ENCODE measurements around the gene POU2AF1.

POU2AF1 gene

DNA sequence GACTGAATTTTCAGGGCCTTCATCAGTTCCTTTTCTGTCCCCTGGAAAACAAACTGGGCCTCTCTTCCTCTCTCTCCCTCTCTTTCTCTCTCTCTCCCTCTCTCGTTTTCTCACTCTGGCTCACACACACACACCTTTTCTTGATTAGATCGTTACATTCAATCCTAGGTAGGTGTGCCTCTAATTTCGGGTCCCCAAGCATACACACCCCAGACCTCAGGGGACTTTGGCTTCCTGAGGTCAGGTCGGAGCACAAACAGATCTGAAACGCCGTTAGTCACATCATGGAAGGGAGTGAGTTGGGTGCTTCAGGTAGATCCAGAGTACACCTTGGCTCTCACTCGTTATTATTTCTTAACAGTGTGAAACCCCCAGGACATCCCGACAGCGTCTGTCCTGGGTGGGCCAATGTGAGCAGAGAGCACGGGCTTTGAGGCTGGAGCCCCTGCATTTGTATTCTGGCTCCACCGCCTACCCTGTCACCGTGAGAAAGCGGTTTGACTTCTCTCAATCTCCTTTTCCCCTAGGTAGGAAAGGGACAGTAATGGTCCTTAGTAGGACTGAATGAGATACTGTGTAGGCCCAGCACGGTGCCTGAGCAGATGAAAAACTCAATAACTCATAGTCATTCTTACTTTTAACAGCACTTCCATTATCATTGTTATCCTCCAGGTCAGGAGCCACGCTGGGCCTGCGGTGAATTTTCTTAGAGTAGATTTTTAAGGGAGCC lies 37.3 kb upstream of the POU2AF1 start:
- DNase-seq (ENCODE audit: low read depth), result no peak
- TF ChIP-seq, protein P1, sequence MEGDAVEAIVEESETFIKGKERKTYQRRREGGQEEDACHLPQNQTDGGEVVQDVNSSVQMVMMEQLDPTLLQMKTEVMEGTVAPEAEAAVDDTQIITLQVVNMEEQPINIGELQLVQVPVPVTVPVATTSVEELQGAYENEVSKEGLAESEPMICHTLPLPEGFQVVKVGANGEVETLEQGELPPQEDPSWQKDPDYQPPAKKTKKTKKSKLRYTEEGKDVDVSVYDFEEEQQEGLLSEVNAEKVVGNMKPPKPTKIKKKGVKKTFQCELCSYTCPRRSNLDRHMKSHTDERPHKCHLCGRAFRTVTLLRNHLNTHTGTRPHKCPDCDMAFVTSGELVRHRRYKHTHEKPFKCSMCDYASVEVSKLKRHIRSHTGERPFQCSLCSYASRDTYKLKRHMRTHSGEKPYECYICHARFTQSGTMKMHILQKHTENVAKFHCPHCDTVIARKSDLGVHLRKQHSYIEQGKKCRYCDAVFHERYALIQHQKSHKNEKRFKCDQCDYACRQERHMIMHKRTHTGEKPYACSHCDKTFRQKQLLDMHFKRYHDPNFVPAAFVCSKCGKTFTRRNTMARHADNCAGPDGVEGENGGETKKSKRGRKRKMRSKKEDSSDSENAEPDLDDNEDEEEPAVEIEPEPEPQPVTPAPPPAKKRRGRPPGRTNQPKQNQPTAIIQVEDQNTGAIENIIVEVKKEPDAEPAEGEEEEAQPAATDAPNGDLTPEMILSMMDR (conservative IDR thresholded peaks at IDR 0.05; ENCODE audit: low read depth, low read length), result no peak
- H3K4me3 ChIP-seq (ENCODE audit: low read depth, low read length), result no peak overlapping the region

DNA sequence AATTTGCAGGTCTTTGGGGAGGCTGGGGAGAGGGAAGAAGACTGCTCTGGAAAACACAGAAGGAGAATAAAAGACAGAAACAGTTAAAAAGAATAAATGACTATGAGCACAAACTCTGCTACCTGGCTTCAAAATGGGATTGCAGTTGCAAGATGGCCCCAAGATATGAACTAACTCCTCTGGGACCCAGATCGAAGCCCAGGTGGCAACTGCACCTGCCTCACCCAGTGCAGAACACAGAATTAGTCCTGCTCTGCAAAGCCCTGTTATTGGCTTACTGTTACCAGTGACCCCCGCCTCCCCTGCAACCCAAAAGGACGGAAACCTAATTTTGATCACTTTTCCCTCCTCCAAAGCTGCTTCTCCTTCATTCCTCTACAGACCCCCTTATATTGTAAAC lies 35.9 kb upstream of the POU2AF1 start:
- TF ChIP-seq, protein P1 (conservative IDR thresholded peaks at IDR 0.05; ENCODE audit: low read depth, low read length), result no peak
- no peak overlapping the region for H3K4me3 ChIP-seq (ENCODE audit: low read depth, low read length)
- DNase-seq (ENCODE audit: low read depth), result no peak

DNA sequence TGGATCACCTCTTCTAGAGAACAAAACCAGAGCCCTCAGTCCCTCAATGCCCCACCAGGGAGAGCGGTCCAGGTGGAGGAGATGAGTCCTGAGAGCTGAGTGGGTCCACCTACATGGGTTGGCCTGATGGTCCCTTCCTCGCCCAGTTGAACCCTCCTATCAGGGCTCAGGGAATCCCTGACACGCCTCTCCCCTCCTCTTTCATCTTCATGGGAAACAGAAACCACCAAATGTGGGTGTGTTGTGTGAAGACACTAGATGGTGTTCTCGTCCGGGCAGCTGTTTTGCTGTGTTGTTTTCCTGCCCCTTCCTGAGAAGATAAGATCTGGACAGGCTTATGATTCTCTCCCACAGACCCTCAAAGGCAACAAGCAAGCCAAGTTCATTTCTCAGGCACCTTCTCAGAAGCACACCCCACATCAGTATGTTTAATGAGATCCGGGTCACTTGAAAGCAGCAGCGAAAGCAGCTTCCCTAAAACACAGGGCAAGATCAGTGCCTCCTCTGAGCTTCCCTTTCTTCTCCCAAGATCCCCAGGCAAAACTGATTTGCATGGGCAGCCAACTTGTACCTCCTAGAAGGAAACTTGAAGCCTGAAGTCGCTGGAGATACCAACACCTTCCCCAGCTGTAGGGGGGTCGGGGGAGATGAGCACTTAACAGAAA lies 35.3 kb upstream of the POU2AF1 start:
- H3K4me3 ChIP-seq (ENCODE audit: low read depth, low read length), result no peak overlapping the region
- no peak for DNase-seq (ENCODE audit: low read depth)
- TF ChIP-seq, protein P1 (conservative IDR thresholded peaks at IDR 0.05; ENCODE audit: low read depth, low read length), result no peak

DNA sequence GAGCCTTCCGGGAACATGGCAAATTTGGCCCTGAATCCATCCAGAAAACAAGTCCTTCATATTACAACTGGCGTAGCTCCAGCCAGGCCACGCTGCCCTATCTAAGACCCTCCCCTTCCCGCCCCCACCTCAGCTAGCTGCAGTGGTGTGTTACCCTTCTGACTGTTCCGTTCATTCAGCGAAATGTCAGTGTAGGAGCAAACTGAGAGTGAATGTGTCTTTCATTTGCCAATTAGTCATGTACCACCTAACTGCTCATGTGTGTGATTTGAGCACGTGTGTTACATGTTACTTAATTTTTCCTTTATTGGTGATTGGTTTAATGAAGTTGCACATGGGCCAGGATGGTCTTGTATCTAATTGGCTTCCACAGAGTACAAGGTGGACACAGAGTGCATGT lies 34.8 kb upstream of the POU2AF1 start:
- no peak for DNase-seq (ENCODE audit: low read depth)
- H3K4me3 ChIP-seq (ENCODE audit: low read depth, low read length), result no peak overlapping the region
- TF ChIP-seq, protein P1 (conservative IDR thresholded peaks at IDR 0.05; ENCODE audit: low read depth, low read length), result no peak

DNA sequence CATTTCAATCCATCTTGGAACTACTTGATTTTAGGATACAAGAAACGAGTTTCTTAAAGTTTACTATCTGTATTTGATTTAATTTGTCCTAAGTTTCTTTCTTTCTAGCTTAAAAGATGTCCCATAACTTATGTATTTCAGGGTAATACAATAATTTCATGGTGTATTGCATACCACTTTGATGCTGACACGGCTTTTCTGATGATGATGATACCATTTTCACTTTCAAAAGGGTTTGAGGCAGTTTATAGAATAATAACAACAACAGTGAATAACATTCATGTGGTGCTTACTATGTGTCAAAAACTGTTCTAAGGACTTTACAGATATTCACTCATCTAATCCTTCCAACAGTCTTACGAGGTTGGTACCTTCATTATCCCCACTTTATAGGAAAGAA lies 33.2 kb upstream of the POU2AF1 start:
- DNase-seq (ENCODE audit: low read depth), result no peak
- TF ChIP-seq, protein P1 (conservative IDR thresholded peaks at IDR 0.05; ENCODE audit: low read depth, low read length), result no peak
- H3K4me3 ChIP-seq (ENCODE audit: low read depth, low read length), result no peak overlapping the region

DNA sequence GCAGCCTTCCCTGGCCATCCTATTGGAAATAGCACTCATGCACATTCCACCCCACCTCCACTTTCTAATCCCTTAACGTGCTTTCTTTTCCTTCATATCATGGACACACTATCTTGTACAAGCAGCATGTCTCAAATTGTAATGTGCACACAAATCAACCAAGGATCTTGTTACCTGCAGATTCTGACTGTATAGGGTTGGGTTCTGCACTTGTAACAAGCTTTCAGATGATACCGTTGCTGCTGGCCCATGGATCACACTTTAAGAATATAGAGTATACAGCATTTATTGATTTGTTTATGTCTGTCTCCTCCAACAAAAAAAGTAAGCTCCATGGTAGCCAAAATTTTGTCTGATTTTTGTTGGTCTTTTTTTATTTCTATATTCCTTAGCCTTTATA lies 32.4 kb upstream of the POU2AF1 start:
- TF ChIP-seq, protein P1 (conservative IDR thresholded peaks at IDR 0.05; ENCODE audit: low read depth, low read length), result no peak
- H3K4me3 ChIP-seq (ENCODE audit: low read depth, low read length), result no peak overlapping the region
- no peak for DNase-seq (ENCODE audit: low read depth)

DNA sequence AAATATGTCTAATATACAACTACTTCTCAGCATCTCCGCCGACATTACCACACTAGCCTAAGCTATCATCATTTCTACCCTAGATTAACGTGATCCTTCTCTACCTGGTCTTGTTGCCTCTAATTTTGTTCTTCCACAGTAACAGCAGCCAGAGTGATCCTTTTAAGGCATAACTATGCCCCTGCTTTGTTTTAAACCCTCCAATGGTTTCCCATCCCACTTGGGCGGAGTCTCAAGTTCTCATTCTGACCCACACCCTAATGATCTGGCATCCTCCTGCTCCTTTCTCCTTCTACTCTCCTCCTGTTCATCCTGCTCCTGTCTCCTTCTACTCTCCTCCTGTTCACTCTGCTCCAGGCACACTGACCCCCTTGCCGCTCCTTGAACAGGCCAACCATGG lies 31.9 kb upstream of the POU2AF1 start:
- DNase-seq (ENCODE audit: low read depth), result no peak
- TF ChIP-seq, protein P1 (conservative IDR thresholded peaks at IDR 0.05; ENCODE audit: low read depth, low read length), result no peak
- no peak overlapping the region for H3K4me3 ChIP-seq (ENCODE audit: low read depth, low read length)
